ENCODE results near the gene GYG2. TPM values are rescaled to one million over a fixed set of nuclear protein-coding genes. Genes with fewer than 3 reads are reported as not detected.

The GYG2 gene
- total and polyA plus RNA-seq, 2 of the 8 experiments (the other 6 are each of a cell fraction or from before 2014, with no cell fraction given) = 52.8 to 65.3 TPM

DNA sequence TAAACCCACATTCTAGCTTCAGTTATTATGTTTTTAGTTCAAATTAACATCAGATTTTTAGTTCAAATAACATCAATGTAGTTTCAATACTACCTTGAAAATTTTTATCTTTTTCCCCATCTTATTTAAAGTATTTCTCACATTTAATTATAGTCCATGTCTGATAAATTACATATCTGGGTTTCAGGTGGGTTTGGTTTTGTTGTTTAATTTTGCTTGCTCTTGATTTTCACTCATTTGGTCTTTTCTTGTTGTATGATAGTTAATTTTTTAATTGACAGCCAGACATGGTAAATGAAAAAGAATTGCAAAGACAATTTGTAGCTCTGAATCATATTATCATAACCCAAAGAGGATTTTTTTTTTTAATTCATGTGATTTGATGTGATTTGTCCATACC is 41.9 kb downstream of the GYG2 start:
- no peak overlapping the region for H2AK5ac ChIP-seq (ENCODE audit: low read depth, low read length)
- no peak overlapping the region for H3K4ac ChIP-seq (replicated peaks; ENCODE audit: insufficient read length, low read depth, low read length)
- ChIA-PET POLR2A (ENCODE audit: partially characterized antibody) (interaction anchor here (0.6 kb wide), 1 partner anchor 413 kb away, joined by 4 read pairs; no protein-coding TSS in a partner anchor), CTCF (ENCODE audit: partially characterized antibody) (no interaction called here)
- H3K4me1 ChIP-seq (replicated peaks in 1 of 4; ENCODE audit: control insufficient read depth in 3 of 4, insufficient read depth in 4 of 4, low read length in 3 of 4) = no peaks in the 10 kb centered on the region
- H2BK120ac ChIP-seq (replicated peaks; ENCODE audit: low read depth, low read length) = no peak overlapping the region
- no peak overlapping the region for H2BK12ac ChIP-seq (ENCODE audit: low read depth, low read length)
- no peaks in the 10 kb centered on the region for H3K79me2 ChIP-seq (ENCODE audit: control insufficient read depth in 1 of 2, insufficient read depth in 2 of 2, low read length in 2 of 2)
- no peaks in the 10 kb centered on the region for H3K79me1 ChIP-seq (ENCODE audit: low read depth, low read length)
- no peak overlapping the region for H3K4me3 ChIP-seq (ENCODE audit: extremely low read depth in 1 of 4, insufficient read depth in 2 of 4, low read depth in 3 of 4, low read length in 4 of 4)
- H4K8ac ChIP-seq (ENCODE audit: extremely low read depth, insufficient read depth, low read length) = no peak overlapping the region
- peaks cover 0 to 17% (median 7%) of the 10 kb centered on the region in 4 experiments; a peak in 4 of 8 replicates for H3K36me3 ChIP-seq (ENCODE audit: control insufficient read depth in 2 of 4, insufficient read depth in 4 of 4, low read length in 3 of 4)
- H2BK5ac ChIP-seq (ENCODE audit: low read depth, low read length) = no peak overlapping the region
- no peaks in the 10 kb centered on the region for H4K20me1 ChIP-seq (replicated peaks in 1 of 2; ENCODE audit: control insufficient read depth in 1 of 2, insufficient read depth in 2 of 2, low read length in 2 of 2)
- H3K23me2 ChIP-seq (ENCODE audit: low read depth, low read length) = no peaks in the 10 kb centered on the region
- no peak overlapping the region for H2BK15ac ChIP-seq (ENCODE audit: low read length)
- no peak overlapping the region for H4K5ac ChIP-seq (ENCODE audit: insufficient read length, low read depth, low read length)
- H3K4me2 ChIP-seq (ENCODE audit: insufficient read depth in 1 of 2, low read depth in 2 of 2, low read length in 2 of 2) = no peak overlapping the region
- no peak overlapping the region for H3K23ac ChIP-seq (ENCODE audit: insufficient read length)
- no peak overlapping the region for H3K18ac ChIP-seq (ENCODE audit: extremely low read depth, low read length)
- H2AFZ ChIP-seq (ENCODE audit: low read length) = no peak overlapping the region
- no peak for FAIRE-seq
- H2BK20ac ChIP-seq (ENCODE audit: low read length) = no peak overlapping the region
- H3K14ac ChIP-seq (ENCODE audit: insufficient read length) = no peak overlapping the region
- H3K27me3 ChIP-seq (replicated peaks in 1 of 4; ENCODE audit: control insufficient read depth in 3 of 4, extremely low read depth in 1 of 4, insufficient read depth in 3 of 4, low read length in 3 of 4) = no peaks in the 10 kb centered on the region
- H3K9me3 ChIP-seq (ENCODE audit: insufficient read depth in 2 of 2, low read depth in 1 of 2, low read length in 1 of 2) = no peaks in the 10 kb centered on the region
- no peak overlapping the region for H3K9ac ChIP-seq (replicated peaks in 1 of 4; ENCODE audit: extremely low read depth in 1 of 4, low read depth in 3 of 4, low read length in 3 of 4)
- no peak overlapping the region for H3K27ac ChIP-seq (ENCODE audit: low read depth, low read length)
- no peak overlapping the region for H4K91ac ChIP-seq (replicated peaks; ENCODE audit: insufficient read length, low read length)
- no peak for DNase-seq (ENCODE audit: low read depth in 1 of 2, low spot score in 2 of 2)
- no peak overlapping the region for H3K56ac ChIP-seq (replicated peaks; ENCODE audit: insufficient read length, low read depth, low read length)
- no peak for TF ChIP-seq BACH1 (IDR thresholded peaks at IDR 0.05; ENCODE audit: low read length)
- TF ChIP-seq, protein P1, sequence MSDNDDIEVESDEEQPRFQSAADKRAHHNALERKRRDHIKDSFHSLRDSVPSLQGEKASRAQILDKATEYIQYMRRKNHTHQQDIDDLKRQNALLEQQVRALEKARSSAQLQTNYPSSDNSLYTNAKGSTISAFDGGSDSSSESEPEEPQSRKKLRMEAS (IDR thresholded peaks at IDR 0.05) = no peak
- TF ChIP-seq, protein P2, sequence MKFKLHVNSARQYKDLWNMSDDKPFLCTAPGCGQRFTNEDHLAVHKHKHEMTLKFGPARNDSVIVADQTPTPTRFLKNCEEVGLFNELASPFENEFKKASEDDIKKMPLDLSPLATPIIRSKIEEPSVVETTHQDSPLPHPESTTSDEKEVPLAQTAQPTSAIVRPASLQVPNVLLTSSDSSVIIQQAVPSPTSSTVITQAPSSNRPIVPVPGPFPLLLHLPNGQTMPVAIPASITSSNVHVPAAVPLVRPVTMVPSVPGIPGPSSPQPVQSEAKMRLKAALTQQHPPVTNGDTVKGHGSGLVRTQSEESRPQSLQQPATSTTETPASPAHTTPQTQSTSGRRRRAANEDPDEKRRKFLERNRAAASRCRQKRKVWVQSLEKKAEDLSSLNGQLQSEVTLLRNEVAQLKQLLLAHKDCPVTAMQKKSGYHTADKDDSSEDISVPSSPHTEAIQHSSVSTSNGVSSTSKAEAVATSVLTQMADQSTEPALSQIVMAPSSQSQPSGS (IDR thresholded peaks at IDR 0.05; ENCODE audit: low read length) = no peak
- TF ChIP-seq, protein P3, sequence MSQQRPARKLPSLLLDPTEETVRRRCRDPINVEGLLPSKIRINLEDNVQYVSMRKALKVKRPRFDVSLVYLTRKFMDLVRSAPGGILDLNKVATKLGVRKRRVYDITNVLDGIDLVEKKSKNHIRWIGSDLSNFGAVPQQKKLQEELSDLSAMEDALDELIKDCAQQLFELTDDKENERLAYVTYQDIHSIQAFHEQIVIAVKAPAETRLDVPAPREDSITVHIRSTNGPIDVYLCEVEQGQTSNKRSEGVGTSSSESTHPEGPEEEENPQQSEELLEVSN (IDR thresholded peaks at IDR 0.05) = no peak
- no peak for TF ChIP-seq SUZ12 (IDR thresholded peaks at IDR 0.05; ENCODE audit: low read length)
- TF ChIP-seq NANOG (IDR thresholded peaks at IDR 0.05; ENCODE audit: insufficient read depth, low read depth, low read length, poor library complexity, severe bottlenecking) = no peak
- no peak for TF ChIP-seq TAF7 (optimal IDR thresholded peaks at IDR 0.05; ENCODE audit: borderline replicate concordance, low read depth, low read length)
- TF ChIP-seq, protein P4, sequence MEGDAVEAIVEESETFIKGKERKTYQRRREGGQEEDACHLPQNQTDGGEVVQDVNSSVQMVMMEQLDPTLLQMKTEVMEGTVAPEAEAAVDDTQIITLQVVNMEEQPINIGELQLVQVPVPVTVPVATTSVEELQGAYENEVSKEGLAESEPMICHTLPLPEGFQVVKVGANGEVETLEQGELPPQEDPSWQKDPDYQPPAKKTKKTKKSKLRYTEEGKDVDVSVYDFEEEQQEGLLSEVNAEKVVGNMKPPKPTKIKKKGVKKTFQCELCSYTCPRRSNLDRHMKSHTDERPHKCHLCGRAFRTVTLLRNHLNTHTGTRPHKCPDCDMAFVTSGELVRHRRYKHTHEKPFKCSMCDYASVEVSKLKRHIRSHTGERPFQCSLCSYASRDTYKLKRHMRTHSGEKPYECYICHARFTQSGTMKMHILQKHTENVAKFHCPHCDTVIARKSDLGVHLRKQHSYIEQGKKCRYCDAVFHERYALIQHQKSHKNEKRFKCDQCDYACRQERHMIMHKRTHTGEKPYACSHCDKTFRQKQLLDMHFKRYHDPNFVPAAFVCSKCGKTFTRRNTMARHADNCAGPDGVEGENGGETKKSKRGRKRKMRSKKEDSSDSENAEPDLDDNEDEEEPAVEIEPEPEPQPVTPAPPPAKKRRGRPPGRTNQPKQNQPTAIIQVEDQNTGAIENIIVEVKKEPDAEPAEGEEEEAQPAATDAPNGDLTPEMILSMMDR (IDR thresholded peaks at IDR 0.05; ENCODE audit: control extremely low read depth in 1 of 3, insufficient read depth in 1 of 3, low read depth in 1 of 3, low read length in 3 of 3) = no peak
- TF ChIP-seq TAF1 (IDR thresholded peaks at IDR 0.05; ENCODE audit: low read depth, low read length) = no peak
- TF ChIP-seq MAFK (IDR thresholded peaks at IDR 0.05; ENCODE audit: low read depth, low read length) = no peak
